Glomerular visceral epithelial cell (primary cell): Measurements from ENCODE around the gene ANAPC4.

Source experiments
- DNase-seq: peaks from one replicate; pipeline ENCODE4 v3.0.0-alpha.2; 2016; ENCODE audit errors: extremely low spot score

ANAPC4 gene

DNA sequence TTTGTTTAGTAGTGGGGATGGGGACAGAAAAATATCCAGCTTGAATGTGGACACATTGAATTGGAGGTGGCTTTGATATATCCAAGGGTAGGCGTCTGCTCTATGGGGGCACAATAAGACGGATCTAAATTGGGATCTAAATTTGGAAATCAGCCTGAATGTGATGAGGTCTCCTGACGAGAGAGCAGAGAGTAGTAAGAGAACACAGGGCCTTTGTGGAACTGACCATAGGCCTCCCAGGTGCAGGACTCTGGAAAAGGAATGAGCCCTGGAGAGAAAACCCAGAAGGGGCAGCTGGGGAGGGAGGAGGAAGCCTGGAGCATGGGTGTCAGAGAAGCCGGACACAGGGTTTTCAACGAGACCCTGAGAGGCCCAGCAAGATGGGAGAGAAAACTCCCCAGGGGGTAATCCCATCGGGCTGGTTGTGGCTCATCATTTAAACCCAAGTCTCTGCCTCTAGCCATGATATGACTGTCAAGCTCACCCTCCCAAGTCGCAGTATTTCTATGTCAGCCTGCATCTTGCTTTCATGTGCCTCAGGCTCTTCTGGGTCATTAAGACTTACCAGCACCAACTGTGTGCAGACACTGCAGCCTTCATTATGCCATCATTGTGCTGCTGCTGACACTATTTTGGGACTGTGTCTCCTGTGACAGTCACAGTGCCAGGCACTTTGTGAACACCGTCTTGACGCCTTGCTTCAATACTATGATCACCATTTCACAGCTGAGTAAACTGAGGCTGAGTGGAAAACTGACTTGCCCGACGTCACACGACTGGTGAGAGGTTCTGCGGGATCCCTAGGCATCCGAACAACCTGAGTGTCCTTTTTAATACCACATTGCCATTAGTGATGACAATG, 57.1 kb downstream of the ANAPC4 start:
- no peak for DNase-seq

DNA sequence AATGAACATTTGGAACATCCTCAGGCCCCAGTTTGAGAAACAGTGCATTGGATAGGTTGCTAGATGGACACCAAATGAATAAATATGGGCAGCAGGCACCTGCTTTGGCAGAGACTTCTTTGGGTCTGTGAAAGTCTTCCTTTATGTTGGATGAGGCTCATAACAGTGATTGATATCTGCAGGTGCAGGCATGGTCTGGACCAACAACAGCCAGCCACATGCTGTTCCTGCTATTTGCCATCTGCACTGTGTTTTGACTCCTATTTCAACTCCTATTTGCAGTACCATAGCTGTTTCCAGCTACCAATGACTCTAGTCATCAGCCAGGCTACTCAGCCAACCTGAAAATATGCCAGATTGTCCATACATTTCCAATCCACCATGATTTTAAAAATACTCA, 60.9 kb downstream of the ANAPC4 start:
- no peak for DNase-seq

DNA sequence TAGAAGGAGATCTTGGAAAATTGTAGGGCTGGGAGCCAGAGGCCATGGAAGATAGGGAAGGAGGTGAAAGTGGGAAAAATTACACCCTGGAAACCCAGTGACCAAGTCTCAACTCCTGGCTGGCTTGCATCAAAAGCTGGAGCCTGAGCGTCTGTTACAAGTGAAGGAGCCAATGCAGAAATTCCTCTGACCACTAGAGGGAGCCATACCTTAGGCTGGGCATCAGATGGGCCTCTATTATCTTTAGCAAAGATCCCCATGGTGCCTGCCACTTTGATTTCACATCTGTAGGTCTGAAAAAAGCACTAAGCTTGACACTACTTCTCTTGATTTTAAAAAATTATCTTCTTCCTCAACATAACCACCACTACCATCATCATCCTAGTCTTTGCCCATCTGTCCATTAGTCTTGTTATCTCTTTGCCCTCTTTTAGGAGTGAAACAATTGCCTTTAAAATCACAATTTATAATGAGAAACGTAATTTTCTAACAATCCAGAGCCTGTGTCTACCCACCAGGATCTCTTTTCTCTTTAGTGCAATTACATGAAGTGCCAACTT, 62.9 kb downstream of the ANAPC4 start:
- DNase-seq, result peak; percentile 75

DNA sequence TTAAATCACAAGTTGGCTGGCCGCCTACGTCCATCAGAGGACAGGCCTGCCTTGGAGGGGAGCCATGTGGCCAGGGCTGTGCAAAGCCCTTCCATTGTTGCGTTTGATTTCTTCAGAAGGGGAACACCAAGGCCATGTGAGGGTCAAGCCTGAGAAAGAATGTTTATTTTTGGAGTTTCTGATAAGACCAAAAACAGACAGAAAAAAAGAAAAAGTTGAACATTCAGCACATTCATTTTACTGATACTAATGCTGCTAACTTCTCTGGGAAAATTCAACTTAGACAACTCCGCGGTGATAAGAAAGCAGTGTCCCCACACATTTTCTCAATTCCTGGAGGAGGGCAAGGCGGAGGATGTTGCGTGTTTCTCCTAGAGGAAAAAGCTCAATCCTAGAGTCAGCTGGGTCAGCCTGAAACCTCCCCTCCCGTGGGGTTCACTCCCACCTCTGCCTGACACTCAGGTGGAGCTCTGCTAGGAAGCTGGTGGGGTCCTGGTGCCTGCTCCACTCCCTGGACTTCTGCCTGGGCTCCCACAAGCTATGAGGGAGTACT, 63.5 kb downstream of the ANAPC4 start:
- DNase-seq, result no peak

DNA sequence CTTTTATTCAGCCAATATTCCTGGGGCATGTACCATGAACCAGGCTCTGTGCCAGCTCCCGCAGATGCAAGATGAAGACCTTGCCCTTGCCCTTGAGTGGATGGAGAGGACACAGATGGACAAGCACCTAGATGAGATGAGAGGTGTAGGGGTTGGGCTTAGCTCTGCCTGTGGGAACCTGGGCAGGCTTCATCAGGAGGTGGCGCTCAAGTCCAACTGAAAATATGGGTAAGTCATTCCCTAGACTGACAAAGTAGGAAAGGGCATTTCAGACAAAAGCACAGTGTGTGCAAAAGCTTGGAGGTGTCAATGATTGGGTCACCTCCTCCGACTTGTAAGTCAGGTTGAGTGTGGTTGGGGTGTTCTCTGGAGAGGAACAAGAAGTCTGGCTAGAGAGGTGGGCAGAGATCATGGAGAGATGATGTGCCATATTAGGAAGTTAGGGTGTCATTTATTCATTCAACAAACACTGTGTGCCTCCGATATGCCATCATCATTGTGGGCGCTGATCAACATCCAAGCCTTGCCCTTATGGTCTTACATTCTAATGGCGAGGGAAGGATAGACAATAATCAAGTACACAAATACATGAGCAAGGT, 64.6 kb downstream of the ANAPC4 start:
- DNase-seq, result peak; percentile 66

DNA sequence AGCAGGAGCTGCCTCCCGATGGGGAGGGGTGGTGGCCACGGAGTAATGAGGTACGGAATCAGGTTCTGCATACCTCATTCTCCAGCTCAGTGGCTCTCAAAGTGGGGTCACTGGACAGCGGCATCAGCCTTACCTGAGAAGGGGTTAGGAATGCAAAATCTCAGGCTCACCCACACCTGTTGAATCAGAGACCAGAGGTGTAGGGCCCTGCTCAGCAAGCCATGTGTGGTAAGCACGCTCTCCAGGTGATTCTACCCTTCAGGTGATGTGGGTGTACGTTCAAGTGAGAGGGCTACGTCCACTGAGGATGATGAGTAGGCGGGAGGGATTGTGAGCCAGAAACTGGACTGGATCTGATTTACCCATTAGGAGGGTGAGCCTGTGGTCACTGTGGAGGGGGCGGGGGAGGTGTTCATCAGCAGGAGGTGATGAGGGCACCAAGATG, 65.8 kb downstream of the ANAPC4 start:
- DNase-seq, result no peak

DNA sequence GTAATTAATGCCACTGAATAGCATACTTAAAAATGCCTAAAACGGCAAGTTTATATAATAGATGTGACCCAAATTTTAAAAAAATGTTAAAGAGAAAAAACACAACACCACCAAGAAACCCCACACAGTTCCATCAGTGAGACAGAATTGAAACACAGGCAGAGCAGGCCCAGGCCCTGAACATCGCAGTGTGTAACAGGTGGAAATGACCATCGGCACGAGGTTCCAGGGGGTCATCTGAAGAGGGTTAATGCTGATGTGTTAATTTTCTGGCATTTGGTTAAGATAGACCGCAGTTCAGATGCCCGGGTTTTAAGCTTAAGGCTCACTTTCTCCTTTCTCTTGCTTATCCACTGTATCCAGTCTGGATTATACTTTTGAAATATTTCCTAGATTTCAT, 66.8 kb downstream of the ANAPC4 start:
- no peak for DNase-seq

DNA sequence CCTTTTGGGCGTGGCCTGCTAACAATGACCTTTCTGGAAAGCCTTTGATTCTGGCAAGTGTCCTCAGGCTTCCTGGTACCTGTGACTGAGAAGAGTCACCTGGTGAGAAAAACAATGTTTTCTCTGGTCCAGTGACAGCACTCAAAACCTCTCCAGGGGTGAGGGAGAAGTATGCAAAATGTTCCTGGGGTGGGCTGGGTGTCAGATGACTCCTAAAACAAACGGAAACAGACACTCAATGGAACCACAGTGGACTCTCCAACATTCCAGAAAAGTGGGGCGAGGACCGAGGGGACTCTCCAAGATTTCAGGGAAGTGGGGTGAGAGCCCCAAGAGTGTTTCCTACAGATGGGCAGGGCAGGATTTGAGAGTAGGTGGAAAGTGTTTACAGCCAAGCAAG, 69.5 kb downstream of the ANAPC4 start:
- DNase-seq, result no peak

DNA sequence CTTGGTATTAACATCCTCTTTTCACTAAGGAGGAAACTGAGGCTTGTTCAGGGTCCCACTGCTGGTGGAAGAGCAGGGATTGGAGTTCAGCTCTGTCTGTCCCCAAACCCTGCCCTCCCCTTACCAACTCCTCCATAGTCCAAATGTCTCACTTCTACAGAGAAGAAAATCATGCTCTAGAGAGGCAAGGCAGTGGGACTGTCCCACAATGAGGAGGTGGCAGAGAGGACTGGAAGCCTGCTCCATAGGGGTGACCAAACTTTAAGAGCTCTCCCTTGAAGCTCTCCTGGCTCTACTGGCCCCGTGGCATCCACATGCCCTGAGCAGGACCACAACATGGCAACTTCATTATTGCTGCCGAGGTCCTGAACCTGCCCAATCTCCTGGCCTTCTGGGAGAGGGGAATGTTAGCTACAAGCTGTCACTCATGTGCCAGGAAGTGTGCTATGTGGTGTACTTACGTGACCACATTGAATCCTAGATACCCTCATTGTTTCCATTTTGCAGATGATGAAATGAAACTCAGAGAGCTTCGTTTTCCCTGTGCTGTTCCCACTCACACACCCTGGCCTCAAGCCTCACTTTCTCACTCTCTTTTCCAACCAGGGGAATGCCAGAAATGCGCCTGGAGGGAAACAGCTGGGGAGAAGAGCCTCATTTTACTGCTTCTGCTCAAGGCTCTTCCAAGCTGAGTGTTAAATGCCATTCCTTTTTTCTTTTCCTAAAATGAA, 71.5 kb downstream of the ANAPC4 start:
- no peak for DNase-seq

DNA sequence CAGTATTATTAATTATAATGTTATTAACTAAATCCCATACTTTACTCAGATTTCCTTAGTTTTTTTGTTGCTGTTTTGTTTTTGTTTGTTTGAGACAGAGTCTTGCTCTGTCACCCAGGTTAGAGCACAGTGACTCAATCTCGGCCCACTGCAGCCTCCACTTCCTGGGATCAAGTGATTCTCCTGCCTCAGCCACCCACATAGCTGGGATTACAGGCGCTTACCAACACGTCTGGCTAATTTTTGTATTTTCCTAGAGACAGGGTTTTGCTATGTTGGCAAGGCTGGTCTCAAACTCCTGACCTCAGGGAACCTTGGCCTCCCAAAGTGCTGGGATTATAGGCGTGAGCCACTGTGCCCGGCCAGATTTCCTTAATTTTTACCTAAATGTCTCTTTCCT, 72.2 kb downstream of the ANAPC4 start:
- DNase-seq, result no peak

DNA sequence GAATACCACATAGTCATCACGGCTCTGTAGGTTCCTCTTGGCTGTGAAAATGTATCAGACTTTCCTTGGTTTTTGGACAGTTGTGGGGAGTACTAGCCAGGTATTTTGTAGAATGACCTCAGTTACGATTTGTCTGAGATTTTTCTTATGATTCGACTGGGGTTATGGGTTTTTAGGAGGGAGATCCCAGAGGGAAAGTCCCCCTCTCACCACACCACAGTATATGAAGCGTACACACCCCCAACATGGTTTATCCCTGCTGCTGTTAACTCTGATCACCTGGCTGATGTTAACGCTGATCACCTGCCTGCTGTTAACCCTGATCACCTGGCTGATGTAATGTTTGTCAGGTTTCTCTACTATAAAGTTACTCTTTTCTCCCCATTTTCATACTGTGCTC, 72.6 kb downstream of the ANAPC4 start:
- DNase-seq, result no peak

DNA sequence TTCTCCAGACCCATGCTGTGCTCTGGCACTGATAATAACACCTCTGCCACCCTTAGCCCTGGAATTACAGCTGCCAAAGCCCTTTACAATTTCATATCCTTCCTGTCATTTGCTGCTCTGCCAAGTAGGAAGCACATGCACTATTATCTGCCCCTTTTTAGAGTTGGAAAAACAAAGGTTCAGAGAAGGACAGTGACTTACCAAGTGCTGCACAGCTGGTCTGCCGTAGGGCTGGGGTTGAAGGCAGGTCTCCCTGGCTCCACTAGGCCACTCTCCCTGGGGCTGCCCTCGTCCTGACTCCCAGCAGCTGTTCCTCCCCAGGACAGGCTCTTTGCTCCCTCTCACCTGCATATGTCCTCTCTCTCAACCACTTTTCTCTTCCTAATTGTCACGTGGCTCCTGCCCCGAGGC, 73.4 kb downstream of the ANAPC4 start:
- no peak for DNase-seq

DNA sequence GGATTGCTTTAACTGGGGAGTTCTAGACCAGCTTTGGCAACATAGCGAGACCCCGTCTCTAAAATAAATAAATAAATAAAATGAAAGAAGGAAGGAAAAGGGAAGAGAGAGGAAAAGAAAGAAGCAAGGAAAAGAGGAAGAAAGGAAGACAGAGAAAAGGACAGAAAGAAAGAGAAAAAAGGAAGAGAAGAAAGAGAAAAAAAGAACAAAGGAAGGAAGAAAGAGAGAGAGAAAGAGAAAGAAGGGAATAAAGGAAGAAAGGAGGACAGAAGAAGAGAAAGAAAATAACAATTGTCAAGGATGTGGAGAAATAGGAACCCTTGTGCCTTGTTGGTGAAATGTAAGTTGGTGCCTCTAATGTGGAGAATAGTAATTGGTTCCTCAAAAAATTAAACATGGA, 74.6 kb downstream of the ANAPC4 start:
- DNase-seq, result no peak

DNA sequence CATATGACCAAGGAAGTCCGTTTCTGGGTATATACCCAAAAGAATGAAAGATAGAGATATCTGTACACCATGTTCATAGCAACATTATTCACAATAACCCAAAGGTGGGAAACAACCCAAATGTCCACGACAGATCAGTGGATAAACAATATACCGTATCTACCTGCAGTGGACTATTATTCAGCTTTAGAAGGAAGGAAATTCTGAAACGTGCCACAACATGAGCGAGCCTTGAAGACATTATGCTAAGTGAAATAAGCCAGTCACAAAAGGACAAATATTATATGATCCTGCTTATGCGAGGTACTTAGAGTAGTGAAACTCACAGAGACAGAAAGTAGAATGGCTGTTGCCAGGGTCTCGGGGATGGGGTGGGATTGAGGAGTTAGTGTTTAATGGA, 75.0 kb downstream of the ANAPC4 start:
- no peak for DNase-seq

DNA sequence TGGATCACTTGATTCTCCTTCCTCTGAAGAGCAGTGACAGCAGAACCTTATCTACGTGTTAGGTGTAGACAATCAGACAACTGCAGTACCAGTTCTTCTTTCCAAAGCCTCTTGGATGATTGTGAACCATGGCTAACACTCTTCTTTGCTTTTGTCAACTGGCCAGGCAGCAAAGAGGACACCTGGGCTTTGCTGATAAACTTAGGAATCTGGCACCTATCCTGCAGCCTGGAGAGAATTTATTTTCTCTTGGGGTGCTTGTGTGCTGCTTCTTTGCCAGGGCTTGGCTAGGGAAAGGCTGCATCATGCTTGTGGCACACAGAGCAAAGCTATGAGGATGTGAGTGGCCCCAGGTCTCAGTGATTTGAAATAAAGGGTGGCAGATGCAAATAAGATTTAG, 77.4 kb downstream of the ANAPC4 start:
- no peak for DNase-seq

DNA sequence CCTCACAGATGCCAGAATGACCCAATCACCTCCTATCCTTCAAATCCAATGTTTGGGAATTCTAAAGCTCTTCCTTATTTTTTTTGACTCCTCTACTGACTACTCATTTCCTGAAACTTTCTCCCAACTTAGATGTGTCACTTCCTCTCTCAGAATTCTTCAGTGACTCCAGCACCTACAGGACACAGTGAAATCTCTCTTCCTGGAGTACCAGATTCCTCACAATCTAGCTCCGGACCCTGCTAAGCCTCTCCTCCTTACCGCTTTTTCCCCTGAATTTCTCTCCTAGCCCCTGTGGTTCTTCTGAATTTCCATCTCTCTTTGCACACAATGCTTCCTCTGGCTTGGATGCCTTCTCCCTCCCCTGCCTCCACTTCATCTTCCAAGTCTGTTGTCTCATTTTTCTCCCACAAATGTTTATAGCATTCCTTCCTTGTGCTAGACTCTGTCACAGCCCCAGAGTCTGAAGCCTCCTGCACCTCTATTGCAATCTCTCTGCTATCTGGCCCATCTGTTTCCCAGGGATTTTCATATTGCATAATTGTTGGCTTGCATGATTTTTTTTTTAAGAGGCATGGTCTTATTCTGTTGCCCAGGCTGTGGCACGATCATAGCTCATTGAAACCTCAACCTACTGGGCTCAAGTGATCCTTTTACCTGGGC, 80.1 kb downstream of the ANAPC4 start:
- peak; percentile 14 for DNase-seq

DNA sequence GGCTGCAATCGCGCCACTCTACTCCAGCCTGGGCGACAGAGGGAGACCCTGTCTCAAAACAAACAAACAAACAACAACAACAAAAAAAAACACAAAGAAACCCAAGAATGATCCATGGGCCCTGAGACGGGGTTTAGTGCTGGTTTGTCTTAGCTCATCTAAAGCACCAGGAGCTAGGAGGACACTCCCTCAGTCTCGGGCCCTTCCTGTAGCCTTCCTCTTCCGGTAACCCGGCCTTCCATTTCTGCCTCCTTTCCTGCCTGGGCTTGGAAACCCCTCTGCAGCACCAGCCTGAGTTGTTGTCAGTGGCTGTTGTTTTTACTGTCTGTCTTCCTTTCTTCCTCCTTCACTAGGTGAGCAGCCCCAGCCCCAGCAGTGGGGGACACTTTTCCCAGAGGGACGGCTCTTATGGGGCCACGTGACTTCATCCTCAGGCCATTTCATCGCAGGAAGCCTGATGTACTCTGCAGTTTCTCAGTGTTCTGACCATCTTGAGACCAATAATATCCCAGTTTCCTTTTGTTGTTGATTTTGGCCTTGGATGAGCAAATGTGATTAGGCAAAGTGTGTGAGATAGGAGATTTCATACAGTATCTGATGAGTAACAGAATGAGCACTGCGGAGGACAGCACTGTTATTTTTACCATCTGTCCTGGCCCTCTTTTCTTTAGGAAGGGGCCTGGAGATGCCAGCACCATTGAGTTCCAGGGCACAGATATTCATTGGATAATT, 90.1 kb downstream of the ANAPC4 start:
- no peak for DNase-seq

DNA sequence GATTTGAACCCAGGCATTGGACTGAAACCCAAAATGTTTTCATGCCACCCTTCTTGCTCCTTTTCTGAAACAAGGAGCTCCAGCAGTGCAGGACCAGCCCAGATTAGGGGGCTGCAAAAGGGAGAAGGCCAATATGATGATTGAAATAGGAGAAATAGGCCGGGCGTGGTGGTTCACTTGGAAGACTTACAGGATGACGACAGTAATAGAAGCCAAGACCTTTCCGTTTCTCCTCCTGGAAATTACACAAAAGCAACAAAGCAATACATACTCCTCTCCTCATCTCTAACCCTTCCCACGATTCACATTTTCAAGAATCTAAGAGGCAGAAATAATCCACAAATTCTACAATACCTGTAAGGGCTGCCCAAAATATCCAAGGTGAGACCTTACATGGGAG, 90.8 kb downstream of the ANAPC4 start:
- no peak for DNase-seq
